ACHN (cell line): ENCODE results near the gene NOSIP.

Source experiments
- DNase-seq: peaks from one replicate; pipeline ENCODE4 v3.0.0-alpha.2; 2015
- in situ Hi-C: cut with HindIII; loops from 2 replicates; pipeline ENCODE4 v1.10.0; 2017; ENCODE audit warnings: low sequenced_read_pairs, low pct_ligation_motif_present, low pct_unique_long_range_greater_than_20kb

NOSIP gene

GRCh38 chr19:49579947-49580263 is 451 bp downstream of the NOSIP start:
- in situ Hi-C loops: no loop called here
- no peak for DNase-seq

GRCh38 chr19:49579193-49579592 is 1.2 kb downstream of the NOSIP start:
- DNase-seq: no peak
- in situ Hi-C loops: no loop called here

GRCh38 chr19:49574206-49574755 is 6.1 kb downstream of the NOSIP start:
- in situ Hi-C loops: no loop called here
- no peak for DNase-seq

GRCh38 chr19:49573425-49573824 is 6.9 kb downstream of the NOSIP start:
- in situ Hi-C loops: no loop called here
- DNase-seq: no peak

- no peak for DNase-seq
- in situ Hi-C loops: no loop called here
These were observed 7.3 kb downstream of the NOSIP start for GRCh38 chr19:49573009-49573408.

GRCh38 chr19:49570997-49571676 is 9.2 kb downstream of the NOSIP start:
- in situ Hi-C loops: no loop called here
- DNase-seq: no peak

GRCh38 chr19:49570138-49570856 is 10.1 kb downstream of the NOSIP start:
- peak; percentile 80 for DNase-seq
- in situ Hi-C loops: no loop called here

GRCh38 chr19:49567861-49568441 is 12.4 kb downstream of the NOSIP start:
- in situ Hi-C loops: no loop called here

GRCh38 chr19:49566302-49566701 is 14.1 kb downstream of the NOSIP start:
- in situ Hi-C loops: no loop called here
- no peak for DNase-seq

More at GRCh38 chr19:49567861-49568441, 12.4 kb downstream of the NOSIP start:
- DNase-seq: no peak

GRCh38 chr19:49565261-49565660 is 15.1 kb downstream of the NOSIP start:
- no peak for DNase-seq
- in situ Hi-C loops: no loop called here

GRCh38 chr19:49564616-49565045 is 15.7 kb downstream of the NOSIP start:
- no peak for DNase-seq
- in situ Hi-C loops: no loop called here

GRCh38 chr19:49560358-49560900 is 19.9 kb downstream of the NOSIP start:
- no peak for DNase-seq
- in situ Hi-C loops: no loop called here

- in situ Hi-C loops: no loop called here
- DNase-seq: no peak
These were observed 20.4 kb downstream of the NOSIP start for GRCh38 chr19:49559928-49560327.

- no peak for DNase-seq
- in situ Hi-C loops: no loop called here
These were observed 20.9 kb downstream of the NOSIP start for GRCh38 chr19:49559443-49559842.

- no peak for DNase-seq
- in situ Hi-C loops: no loop called here
These were observed 21.8 kb downstream of the NOSIP start for GRCh38 chr19:49558591-49558990.

- in situ Hi-C loops: no loop called here
These were observed 22.6 kb downstream of the NOSIP start for GRCh38 chr19:49557641-49558325.

GRCh38 chr19:49556412-49557398 is 23.7 kb downstream of the NOSIP start:
- in situ Hi-C loops: no loop called here
- no peak for DNase-seq

More at GRCh38 chr19:49557641-49558325, 22.6 kb downstream of the NOSIP start:
- no peak for DNase-seq
